Left kidney (tissue), 8 donors: ENCODE data around the gene FBLN2. TPM values are rescaled to one million over a fixed set of nuclear protein-coding genes. Genes with fewer than 3 reads are reported as not detected.
"Not testable (repeated sequence)": the region's sequence is repeated elsewhere in the genome, so short reads cannot be mapped to it uniquely, and the experiment has no call there.

Experiments
- DNase-seq: peaks from one replicate; pipeline ENCODE4 v3.0.0-alpha.2; 2013
- long read RNA-seq, 8 donors: transcript quantifications; one replicate each; lab custom pipeline, GENCODE V29; 2026
- polyA plus RNA-seq: library from polyadenylated mRNA; unstranded; fragments of 120-200 nt; gene quantifications from one replicate; pipeline ENCODE4 v1.2.1, GENCODE V29; 2013; ENCODE audit not compliant: insufficient read length

Gene FBLN2
- 17.9 TPM for polyA plus RNA-seq
- long read RNA-seq, donor 1, full-length matches to known transcripts = 2 of 12 reads
- long read RNA-seq, donor 1, partial matches to known transcripts = 10 of 12 reads
- long read RNA-seq, donor 1, other reads (novel, unspliced or antisense) = 0 of 12 reads
- long read RNA-seq, donor 2, full-length matches to known transcripts = 2 of 2 reads
- long read RNA-seq, donor 2, partial matches to known transcripts = 0 of 2 reads
- long read RNA-seq, donor 2, other reads (novel, unspliced or antisense) = 0 of 2 reads
- long read RNA-seq, donor 3, full-length matches to known transcripts = 2 of 7 reads
- long read RNA-seq, donor 3, partial matches to known transcripts = 5 of 7 reads
- long read RNA-seq, donor 3, other reads (novel, unspliced or antisense) = 0 of 7 reads
- long read RNA-seq, donor 4 = 0 reads
- long read RNA-seq, donor 5, full-length matches to known transcripts = 4 of 4 reads
- long read RNA-seq, donor 5, partial matches to known transcripts = 0 of 4 reads
- long read RNA-seq, donor 5, other reads (novel, unspliced or antisense) = 0 of 4 reads
- long read RNA-seq, donor 6, full-length matches to known transcripts = 1 of 22 reads
- long read RNA-seq, donor 6, partial matches to known transcripts = 21 of 22 reads
- long read RNA-seq, donor 6, other reads (novel, unspliced or antisense) = 0 of 22 reads
- long read RNA-seq, donor 7, full-length matches to known transcripts = 8 of 16 reads
- long read RNA-seq, donor 7, partial matches to known transcripts = 8 of 16 reads
- long read RNA-seq, donor 7, other reads (novel, unspliced or antisense) = 0 of 16 reads
- long read RNA-seq, donor 8 = 0 reads

DNA sequence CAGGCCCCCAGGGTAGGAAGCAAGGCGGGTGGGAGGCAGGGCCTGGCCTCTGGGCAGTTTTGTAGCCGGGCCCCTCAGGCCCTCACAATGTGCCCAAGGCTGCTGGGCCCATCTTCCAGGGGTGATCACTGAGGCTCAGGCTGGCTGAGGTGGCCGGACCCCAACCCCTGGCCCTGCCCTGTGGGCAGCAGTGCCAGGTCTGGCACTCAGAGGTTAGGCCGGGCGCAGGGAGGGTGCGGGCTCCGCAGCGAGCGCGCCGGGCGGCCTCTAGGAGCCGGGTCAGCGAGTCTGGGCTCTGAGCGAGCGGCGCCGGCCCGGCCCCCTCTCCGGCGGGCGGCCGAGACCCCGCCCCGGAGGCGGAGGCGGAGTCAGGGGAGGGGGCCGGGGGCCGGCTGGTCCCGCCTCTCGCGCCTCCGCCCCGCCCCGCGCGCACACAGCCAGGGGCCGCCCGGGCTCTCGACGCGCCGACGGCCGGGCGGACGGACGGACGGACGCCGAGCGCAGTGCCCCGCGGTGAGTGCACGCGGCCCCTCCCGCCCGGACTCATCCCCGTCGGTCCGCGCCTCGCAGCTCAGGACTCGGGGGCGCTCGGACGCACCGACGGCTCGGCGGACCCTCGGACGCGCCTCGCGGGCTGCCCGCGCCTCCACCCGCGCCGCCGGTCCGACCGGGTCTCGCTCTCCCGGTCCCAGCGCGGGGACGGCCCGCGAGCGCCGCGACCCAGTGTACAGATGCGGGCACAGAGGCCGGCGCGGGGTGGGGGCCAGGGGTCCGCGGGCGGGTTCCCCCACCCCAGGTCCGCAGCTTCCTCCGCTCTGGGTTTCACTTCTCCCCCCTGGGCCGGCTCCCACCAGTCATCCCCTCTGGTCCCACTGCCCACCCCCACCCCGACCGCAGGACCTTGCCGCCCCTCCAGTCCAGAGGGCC, at the start of gene FBLN2:
Gene FBLN2 (plus strand): TSS at position 430 of the 927 bp plus-strand sequence. CDS start 21,231 bp downstream, outside the sequence.
- DNase-seq = peak; percentile 60

GRCh38 chr3:13499246-13499645, 49.7 kb upstream of the FBLN2 start:
- not testable (repeated sequence) for DNase-seq

- DNase-seq = no peak
Measured at GRCh38 chr3:13500133-13500885, 48.6 kb upstream of the FBLN2 start.

- DNase-seq = no peak
Measured at GRCh38 chr3:13501056-13501455, 47.9 kb upstream of the FBLN2 start.

- no peak for DNase-seq
Measured at GRCh38 chr3:13501521-13501920, 47.4 kb upstream of the FBLN2 start.

GRCh38 chr3:13501958-13502790, 46.8 kb upstream of the FBLN2 start:
- no peak for DNase-seq

DNA sequence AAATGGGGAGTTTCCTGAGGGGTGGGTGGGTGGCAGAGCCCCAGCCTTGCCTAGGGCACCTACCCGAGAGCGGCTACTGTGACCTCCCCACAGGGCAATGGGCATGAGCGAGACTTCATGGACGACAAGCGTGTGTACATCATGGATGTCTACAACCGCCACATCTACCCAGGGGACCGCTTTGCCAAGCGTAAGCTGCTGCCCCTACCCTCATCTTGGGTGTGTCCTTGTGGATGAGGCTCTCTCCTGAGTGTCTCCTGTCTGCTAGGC, 46.2 kb upstream of the FBLN2 start:
- DNase-seq = no peak

DNA sequence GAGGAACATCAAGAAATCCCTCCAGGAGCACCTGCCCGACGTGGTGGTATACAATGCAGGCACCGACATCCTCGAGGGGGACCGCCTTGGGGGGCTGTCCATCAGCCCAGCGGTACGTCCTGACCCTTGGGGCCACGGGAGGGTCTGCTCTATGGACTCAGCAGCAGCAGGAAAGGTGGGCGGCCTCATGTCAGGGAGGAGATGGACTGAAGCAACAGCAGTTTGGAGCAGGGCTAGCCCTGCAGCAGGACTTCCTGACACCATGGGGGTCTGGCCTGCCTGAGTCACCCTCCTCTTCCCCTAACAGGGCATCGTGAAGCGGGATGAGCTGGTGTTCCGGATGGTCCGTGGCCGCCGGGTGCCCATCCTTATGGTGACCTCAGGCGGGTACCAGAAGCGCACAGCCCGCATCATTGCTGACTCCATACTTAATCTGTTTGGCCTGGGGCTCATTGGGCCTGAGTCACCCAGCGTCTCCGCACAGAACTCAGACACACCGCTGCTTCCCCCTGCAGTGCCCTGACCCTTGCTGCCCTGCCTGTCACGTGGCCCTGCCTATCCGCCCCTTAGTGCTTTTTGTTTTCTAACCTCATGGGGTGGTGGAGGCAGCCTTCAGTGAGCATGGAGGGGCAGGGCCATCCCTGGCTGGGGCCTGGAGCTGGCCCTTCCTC, 44.6 kb upstream of the FBLN2 start:
- no peak for DNase-seq

DNA sequence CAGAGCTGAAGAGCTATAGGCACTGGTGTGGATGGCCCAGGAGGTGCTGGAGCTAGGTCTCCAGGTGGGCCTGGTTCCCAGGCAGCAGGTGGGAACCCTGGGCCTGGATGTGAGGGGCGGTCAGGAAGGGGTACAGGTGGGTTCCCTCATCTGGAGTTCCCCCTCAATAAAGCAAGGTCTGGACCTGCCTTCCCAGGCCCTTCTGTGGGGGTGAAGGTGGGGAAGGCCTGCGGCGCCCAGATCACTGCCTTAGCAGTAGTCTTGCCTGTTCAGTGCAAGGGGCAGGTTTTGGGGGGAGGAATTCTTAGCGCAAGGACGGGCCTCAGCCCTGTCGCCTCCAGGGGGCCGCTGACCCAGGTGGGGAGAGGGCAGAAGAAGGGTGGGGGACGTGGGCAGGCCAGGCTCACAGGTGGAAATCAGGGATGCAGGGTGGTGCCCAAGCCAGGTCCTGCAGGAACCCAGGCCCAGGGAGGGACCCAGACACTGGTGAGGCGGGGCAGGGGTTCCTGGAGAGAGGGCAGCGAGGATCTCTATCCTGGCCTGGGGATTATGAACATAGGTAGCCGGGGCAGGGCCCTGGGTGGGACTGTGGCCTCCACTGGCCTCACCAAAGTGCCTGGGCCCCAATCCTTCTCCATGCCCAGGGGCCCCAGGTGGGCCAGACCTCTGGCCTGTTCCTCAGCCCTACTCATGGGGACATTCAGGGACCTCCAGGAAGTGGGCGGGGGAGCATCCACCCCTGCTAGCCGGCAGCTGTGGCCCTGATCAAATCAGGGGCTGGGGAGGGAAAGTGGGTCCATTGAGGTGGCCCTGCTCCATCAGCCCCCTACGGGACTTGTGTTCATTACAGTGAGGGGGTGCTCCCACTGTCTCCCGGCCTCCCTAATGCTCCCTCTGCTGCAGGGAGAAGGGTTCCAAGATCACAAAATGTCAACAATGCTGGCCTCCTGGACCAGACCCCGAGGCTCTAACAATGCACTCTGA, 43.5 kb upstream of the FBLN2 start:
- no peak for DNase-seq

GRCh38 chr3:13506239-13506638, 42.7 kb upstream of the FBLN2 start:
- no peak for DNase-seq

DNA sequence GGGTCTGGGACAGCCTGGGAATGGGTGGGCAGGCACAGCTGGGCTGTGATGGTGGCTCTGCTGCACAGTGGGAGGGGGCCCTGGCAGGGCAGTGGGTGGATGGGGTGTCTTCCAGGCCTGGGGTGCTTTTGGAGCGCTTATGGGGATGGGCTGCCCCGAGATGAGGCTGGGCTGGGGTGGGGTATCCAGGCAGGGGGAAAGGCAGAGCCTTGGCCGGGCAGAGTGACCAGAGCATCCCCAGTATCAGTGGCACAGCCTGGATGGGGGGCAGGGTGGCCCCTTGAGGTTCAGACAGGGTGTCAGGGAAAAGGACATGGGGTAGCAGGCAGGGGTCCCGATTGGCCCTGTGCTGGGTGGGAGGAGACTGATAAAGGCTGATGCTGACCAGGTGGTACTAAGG, 42.2 kb upstream of the FBLN2 start:
- DNase-seq = no peak

DNA sequence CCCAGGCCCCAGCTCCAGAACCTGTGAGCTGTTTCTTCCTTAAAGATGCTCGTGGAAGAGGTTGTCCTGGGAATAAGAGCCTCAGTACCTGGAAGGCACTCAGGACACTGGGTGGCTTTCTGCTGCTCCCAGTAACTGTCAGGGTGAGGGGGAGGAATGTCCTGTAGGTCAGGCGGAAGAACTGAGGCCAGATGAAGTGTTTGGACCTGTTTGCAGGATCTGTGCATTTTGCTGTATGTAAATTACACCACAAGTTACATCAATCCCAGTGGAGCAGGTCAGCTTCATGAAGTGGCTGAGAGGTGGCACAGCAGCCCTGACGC, 41.7 kb upstream of the FBLN2 start:
- DNase-seq = no peak

DNA sequence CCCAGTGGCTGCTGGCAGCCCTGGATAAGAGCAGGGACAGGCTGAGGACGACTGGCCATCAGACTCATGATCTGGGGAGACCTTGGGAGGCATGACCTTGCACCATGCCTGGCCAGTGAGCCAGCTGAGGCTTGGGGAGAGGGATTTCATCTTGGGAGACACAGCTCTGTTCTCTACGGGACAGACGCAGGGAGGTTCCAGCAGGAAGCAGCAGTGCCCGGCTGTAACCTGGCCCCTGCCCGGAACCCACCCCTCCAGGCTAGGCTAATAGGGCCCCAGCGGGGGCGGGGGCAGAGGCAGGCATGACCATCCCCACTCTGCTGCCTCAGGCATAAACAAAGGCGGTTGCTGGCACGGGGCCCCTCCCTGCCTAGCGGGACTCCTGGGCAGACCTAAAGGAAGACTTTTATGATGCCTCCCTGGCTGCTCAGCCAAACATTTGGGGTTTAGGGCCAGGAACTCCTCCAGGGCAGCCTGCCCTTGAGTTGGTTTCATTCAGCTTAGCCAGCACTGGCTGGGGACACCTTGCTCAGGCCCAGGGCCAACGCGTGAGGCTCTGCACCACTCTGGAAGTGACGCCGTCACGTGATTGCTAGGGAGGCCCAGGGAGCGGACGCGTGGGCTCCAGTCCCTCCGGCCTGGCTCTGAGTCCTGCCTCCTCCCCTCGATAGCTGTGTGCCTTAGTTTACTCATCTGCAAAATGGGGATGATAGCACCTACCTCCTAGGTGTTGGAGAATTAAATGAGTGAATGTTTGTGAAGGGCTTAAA, 41.2 kb upstream of the FBLN2 start:
- no peak for DNase-seq

DNA sequence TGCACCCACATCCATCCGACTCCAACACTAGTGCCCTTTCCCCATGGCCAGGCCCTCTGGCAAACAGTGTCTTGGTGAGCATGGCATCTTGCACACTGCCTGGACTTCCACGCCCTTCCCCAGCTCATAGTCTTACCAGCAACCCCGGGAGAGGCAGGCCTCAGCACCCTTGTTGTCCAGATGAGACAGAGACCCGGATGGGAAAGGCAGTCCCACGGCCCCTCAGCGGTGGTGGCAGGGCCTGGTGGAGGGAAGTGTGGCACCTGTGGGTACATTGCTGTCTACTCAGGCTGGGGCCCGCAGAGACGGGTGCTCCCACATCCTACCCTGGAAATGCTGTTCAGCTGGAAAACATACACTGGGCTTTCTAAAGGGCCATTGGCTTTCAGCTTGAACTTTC, 40.4 kb upstream of the FBLN2 start:
- no peak for DNase-seq

- DNase-seq = no peak
Measured at GRCh38 chr3:13509059-13509815, 39.7 kb upstream of the FBLN2 start.

- no peak for DNase-seq
Measured at GRCh38 chr3:13509816-13510192, 39.1 kb upstream of the FBLN2 start.

DNA sequence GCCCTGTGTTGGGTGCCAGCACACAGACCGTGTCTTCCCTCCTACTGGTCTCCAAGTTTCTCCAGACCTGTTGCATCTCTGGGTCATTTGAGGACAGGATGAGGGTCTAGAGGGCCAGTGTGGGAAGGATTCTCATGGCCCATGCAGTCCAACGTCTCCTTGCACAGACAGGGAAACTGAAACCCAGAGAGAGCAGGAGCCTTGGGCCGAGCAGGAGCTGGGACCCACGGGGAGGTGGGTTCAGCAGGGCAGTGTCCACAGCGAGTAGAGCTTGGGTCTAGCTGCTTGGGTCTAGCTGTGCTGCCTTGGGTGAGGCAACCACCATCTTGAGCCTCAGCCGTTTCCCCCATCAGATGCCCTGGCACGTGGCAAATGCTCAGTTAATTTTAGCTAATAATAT, 36.5 kb upstream of the FBLN2 start:
- no peak for DNase-seq
